HEK293T (cell line): ENCODE data around the gene ACBD4.
A peak's percentile ranks its signal among the peaks of the same experiment; 100 is the strongest.

Experiments used
- CTCF ChIA-PET: fragments of 350-600 bp; formaldehyde crosslinking; extraction: SDS; loops from one replicate; lab custom pipeline; 2021; ENCODE audit warnings: antibody characterized with exemption, inconsistent platforms; lab: Yijun Ruan, JAX
- POLR2A ChIA-PET: fragments of 350-600 bp; formaldehyde crosslinking; extraction: SDS; loops from one replicate; lab custom pipeline; 2020; ENCODE audit warnings: antibody characterized with exemption, inconsistent platforms; lab: Yijun Ruan, JAX
- DNase-seq: peaks from one replicate; pipeline ENCODE4 v3.0.0; 2012; ENCODE audit warnings: mixed read lengths; ENCODE audit errors: extremely low spot score
- ARNT ChIP-seq: fragments of 450-650 bp; IDR thresholded peaks from 2 replicates; pipeline ENCODE4 v1.6.1; 2017; ENCODE audit warnings: mild to moderate bottlenecking
- BHLHE40 ChIP-seq: fragments of 450-650 bp; IDR thresholded peaks from 2 replicates; pipeline ENCODE4 v1.6.1; 2016; ENCODE audit warnings: mild to moderate bottlenecking, moderate library complexity, borderline replicate concordance
- CTBP1 ChIP-seq: fragments of 450-650 bp; IDR thresholded peaks from 2 replicates; pipeline ENCODE4 v1.6.1; 2016; ENCODE audit warnings: borderline replicate concordance
- ELF4 ChIP-seq: fragments of 450-650 bp; IDR thresholded peaks from 2 replicates; pipeline ENCODE4 v1.6.1; 2017; ENCODE audit warnings: antibody characterized with exemption
- FOXA1 ChIP-seq: fragments of 450-650 bp; IDR thresholded peaks from 2 replicates; pipeline ENCODE4 v1.6.1; 2016; ENCODE audit warnings: mild to moderate bottlenecking
- FOXK2 ChIP-seq: fragments of 450-650 bp; IDR thresholded peaks from 2 replicates; pipeline ENCODE4 v1.6.1; 2016; ENCODE audit warnings: mild to moderate bottlenecking
- FOXM1 ChIP-seq: fragments of 450-650 bp; IDR thresholded peaks from 2 replicates; pipeline ENCODE4 v1.6.1; 2017; ENCODE audit warnings: mild to moderate bottlenecking, borderline replicate concordance
- HDGF ChIP-seq: fragments of 450-650 bp; IDR thresholded peaks from 2 replicates; pipeline ENCODE4 v1.6.1; 2017; ENCODE audit warnings: antibody characterized with exemption, borderline replicate concordance
- L3MBTL2 ChIP-seq: fragments of 450-650 bp; conservative IDR thresholded peaks from 2 replicates; pipeline ENCODE4 v1.6.1; 2016; ENCODE audit warnings: mild to moderate bottlenecking
- LEF1 ChIP-seq: fragments of 450-650 bp; IDR thresholded peaks from 2 replicates; pipeline ENCODE4 v1.6.1; 2017; ENCODE audit warnings: mild to moderate bottlenecking, borderline replicate concordance
- NFRKB ChIP-seq: fragments of 450-650 bp; IDR thresholded peaks from 2 replicates; pipeline ENCODE4 v1.6.1; 2016; ENCODE audit warnings: mild to moderate bottlenecking, moderate library complexity
- SP1 ChIP-seq: fragments of 450-650 bp; IDR thresholded peaks from 2 replicates; pipeline ENCODE4 v1.6.1; 2017
- SUZ12 ChIP-seq: fragments of 450-650 bp; IDR thresholded peaks from 2 replicates; pipeline ENCODE4 v1.6.1; 2016; ENCODE audit warnings: mild to moderate bottlenecking
- TARDBP ChIP-seq: fragments of 450-650 bp; IDR thresholded peaks from 2 replicates; pipeline ENCODE4 v1.6.1; 2016
- ZNF384 ChIP-seq: fragments of 450-650 bp; IDR thresholded peaks from 2 replicates; pipeline ENCODE4 v1.6.1; 2016
- TF ChIP-seq, protein P1 (sequence below): fragments of 450-650 bp; IDR thresholded peaks from 2 replicates; pipeline ENCODE4 v1.6.1; 2016

ACBD4 gene

GRCh38 chr17:45090711-45091110 is 44.8 kb upstream of the ACBD4 start:
- DNase-seq = no peak
- ChIA-PET CTCF (no interaction called here), POLR2A (no interaction called here)
- TF ChIP-seq L3MBTL2 (no peak), ZNF384 (no peak), FOXA1 (no peak), FOXK2 (no peak), BHLHE40 (no peak), NFRKB (no peak), HDGF (no peak), SUZ12 (no peak), TARDBP (no peak), FOXM1 (no peak), ELF4 (no peak), SP1 (no peak), ARNT (no peak), CTBP1 (no peak)
- TF ChIP-seq, protein P1, sequence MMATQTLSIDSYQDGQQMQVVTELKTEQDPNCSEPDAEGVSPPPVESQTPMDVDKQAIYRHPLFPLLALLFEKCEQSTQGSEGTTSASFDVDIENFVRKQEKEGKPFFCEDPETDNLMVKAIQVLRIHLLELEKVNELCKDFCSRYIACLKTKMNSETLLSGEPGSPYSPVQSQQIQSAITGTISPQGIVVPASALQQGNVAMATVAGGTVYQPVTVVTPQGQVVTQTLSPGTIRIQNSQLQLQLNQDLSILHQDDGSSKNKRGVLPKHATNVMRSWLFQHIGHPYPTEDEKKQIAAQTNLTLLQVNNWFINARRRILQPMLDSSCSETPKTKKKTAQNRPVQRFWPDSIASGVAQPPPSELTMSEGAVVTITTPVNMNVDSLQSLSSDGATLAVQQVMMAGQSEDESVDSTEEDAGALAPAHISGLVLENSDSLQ = no peak

DNA sequence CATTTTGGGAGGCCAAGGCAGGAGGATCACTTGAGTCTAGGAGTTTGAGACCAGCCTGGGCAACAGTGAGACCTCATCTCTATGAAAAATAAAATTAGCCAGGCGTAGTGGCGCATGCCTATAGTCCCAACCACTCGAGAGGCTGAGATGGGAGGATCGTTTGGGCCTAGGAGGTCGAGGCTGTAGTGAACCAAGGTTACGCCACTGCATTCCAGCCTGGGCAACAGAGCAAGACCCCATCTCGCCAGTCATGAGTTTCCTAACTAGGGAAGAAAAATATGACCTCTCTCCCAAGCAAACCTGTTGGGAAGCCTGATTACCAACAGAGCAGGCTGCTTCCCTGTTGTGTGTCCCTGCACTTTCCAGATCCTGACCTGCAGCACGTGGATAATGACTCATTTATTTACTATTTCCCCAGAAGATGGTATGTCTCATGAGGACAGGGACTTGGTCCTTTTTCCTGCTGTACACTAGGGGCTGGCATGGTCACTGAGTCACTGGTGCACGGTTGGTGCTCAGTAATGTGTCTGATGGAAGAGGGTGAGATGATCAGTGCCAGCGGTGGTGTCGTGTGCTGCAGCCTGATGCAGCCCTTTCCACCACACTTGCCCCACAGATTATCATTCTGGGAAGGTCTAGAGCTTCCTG is 43.6 kb upstream of the ACBD4 start:
- TF ChIP-seq, protein P1 = no peak
- TF ChIP-seq ZNF384 = no peak
- POLR2A ChIA-PET = no interaction called here
- CTCF ChIA-PET = interaction anchor here (1.0 kb wide), 1 partner anchor 43 kb away, joined by 4 read pairs; the partner anchor contains the start of gene ACBD4
- no peak for DNase-seq

DNA sequence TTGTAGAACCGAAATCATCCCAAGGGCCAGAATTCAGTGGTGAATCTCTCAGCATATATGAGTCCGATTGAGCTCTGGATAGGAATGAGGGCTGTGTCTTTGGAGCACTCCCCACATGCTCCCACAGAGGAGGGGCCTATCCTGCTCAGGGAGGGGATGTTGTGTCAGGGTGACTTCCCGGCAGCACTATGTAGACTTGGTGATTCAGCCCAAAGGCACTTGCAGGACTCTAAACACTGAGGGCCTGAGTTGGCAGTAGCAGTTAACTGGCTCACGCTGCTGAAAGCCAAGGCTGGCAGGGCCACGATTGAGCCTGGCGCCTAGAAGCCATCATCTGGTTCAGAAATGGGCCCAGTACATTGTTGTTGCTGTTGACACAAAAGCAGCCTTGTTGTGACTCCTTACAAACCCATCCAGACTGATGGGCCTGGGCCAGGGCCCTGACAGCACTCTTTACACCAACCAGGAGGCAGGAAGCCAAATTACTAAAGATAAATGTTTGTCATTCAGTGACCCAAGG is 42.5 kb upstream of the ACBD4 start:
- TF ChIP-seq ELF4 = no peak
- no peak for TF ChIP-seq BHLHE40
- no peak for TF ChIP-seq FOXM1
- TF ChIP-seq LEF1 = no peak
- no peak for TF ChIP-seq SP1
- TF ChIP-seq SUZ12 = no peak
- TF ChIP-seq ZNF384 = no peak
- TF ChIP-seq NFRKB = no peak
- TF ChIP-seq, protein P1 = no peak
- TF ChIP-seq TARDBP = no peak
- TF ChIP-seq FOXA1 = no peak
- no peak for TF ChIP-seq ARNT
- no peak for TF ChIP-seq HDGF
- TF ChIP-seq CTBP1 = no peak
- no peak for TF ChIP-seq FOXK2
- TF ChIP-seq L3MBTL2 = no peak
- POLR2A ChIA-PET = no interaction called here
- CTCF ChIA-PET = no interaction called here
- no peak for DNase-seq

GRCh38 chr17:45093444-45094110 is 41.9 kb upstream of the ACBD4 start:
- DNase-seq = no peak

DNA sequence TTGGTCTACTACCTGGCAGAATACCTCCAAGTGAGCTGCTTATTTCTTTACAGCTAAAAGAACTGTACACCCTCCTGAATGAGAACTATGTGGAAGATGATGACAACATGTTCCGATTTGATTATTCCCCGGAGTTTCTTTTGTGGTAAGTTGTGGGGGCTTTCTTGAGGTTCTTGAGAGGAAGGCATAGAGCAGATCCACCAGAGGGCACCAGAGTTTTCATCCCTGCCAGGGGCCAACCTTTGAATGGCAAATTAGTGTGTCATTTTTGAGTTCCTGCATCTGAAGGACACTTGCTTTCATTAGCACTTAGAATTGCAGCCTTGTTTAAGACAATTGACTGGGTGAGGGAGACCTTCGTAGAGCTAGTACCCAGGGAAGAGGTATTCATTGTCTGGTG is 39.3 kb upstream of the ACBD4 start:
- no peak for TF ChIP-seq FOXK2
- no peak for TF ChIP-seq TARDBP
- no peak for TF ChIP-seq ELF4
- TF ChIP-seq CTBP1 = no peak
- no peak for TF ChIP-seq LEF1
- no peak for TF ChIP-seq SP1
- no peak for TF ChIP-seq L3MBTL2
- TF ChIP-seq BHLHE40 = no peak
- no peak for TF ChIP-seq FOXM1
- TF ChIP-seq HDGF = no peak
- TF ChIP-seq FOXA1 = no peak
- TF ChIP-seq ZNF384 = no peak
- TF ChIP-seq, protein P1 = no peak
- TF ChIP-seq NFRKB = no peak
- no peak for TF ChIP-seq SUZ12
- CTCF ChIA-PET = interaction anchor here (0.6 to 1.9 kb wide), 3 partner anchors 39 to 185 kb away, joined by 3 to 4 read pairs (median 4); partner anchors contain the start of gene ACBD4
- POLR2A ChIA-PET = interaction anchor here (0.6 kb wide), 1 partner anchor 10 kb away, joined by 3 read pairs; no protein-coding TSS in a partner anchor
- DNase-seq = peak; percentile 34

More at GRCh38 chr17:45093444-45094110, 41.9 kb upstream of the ACBD4 start:
- POLR2A ChIA-PET = no interaction called here
- no peak for TF ChIP-seq ELF4
- TF ChIP-seq FOXK2 = no peak
- no peak for TF ChIP-seq CTBP1
- no peak for TF ChIP-seq FOXM1
- no peak for TF ChIP-seq ARNT
- no peak for TF ChIP-seq L3MBTL2
- CTCF ChIA-PET = no interaction called here
